ENCODE measurements around the gene MED20.

MED20 gene

GRCh38 chr6:41885930-41886329 is 35.0 kb downstream of the MED20 start:
- Histone ChIP-seq H3K27me3 (ENCODE audit: insufficient read depth, poor library complexity, severe bottlenecking) (no peaks in the 10 kb centered on the region), H3K27ac (replicated peaks) (no peak overlapping the region), H3K4me3 (replicated peaks; ENCODE audit: insufficient read depth, low read length) (no peak overlapping the region)
- TF ChIP-seq GABPA (IDR thresholded peaks at IDR 0.05; ENCODE audit: low read depth) (no peak), SPI1 (IDR thresholded peaks at IDR 0.05; ENCODE audit: borderline replicate concordance, low read depth) (no peak), CTCF (IDR thresholded peaks at IDR 0.05; ENCODE audit: insufficient read depth, low read length) (no peak), REST (IDR thresholded peaks at IDR 0.05; ENCODE audit: insufficient replicate concordance, low read depth) (no peak), POLR2AphosphoS5 (IDR thresholded peaks at IDR 0.05; ENCODE audit: low read depth) (no peak)
- DNase-seq (ENCODE audit: low read depth in 1 of 2, low spot score in 1 of 2), result no peak

- Histone ChIP-seq H3K27ac (replicated peaks) (no peak overlapping the region), H3K4me3 (replicated peaks; ENCODE audit: insufficient read depth, low read length) (no peak overlapping the region), H3K27me3 (ENCODE audit: insufficient read depth, poor library complexity, severe bottlenecking) (no peaks in the 10 kb centered on the region)
- no peak for DNase-seq (ENCODE audit: low read depth in 1 of 2, low spot score in 1 of 2)
- no peak for TF ChIP-seq REST (IDR thresholded peaks at IDR 0.05; ENCODE audit: insufficient replicate concordance, low read depth)
- TF ChIP-seq POLR2AphosphoS5 (IDR thresholded peaks at IDR 0.05; ENCODE audit: low read depth), result no peak
- TF ChIP-seq CTCF (IDR thresholded peaks at IDR 0.05; ENCODE audit: insufficient read depth, low read length), result no peak
- no peak for TF ChIP-seq GABPA (IDR thresholded peaks at IDR 0.05; ENCODE audit: low read depth)
- no peak for TF ChIP-seq SPI1 (IDR thresholded peaks at IDR 0.05; ENCODE audit: borderline replicate concordance, low read depth)
Observed at GRCh38 chr6:41884957-41885356, 36.0 kb downstream of the MED20 start.

- TF ChIP-seq REST (IDR thresholded peaks at IDR 0.05; ENCODE audit: insufficient replicate concordance, low read depth), result no peak
- no peak for TF ChIP-seq CTCF (IDR thresholded peaks at IDR 0.05; ENCODE audit: insufficient read depth, low read length)
- no peak for TF ChIP-seq POLR2AphosphoS5 (IDR thresholded peaks at IDR 0.05; ENCODE audit: low read depth)
- no peak for TF ChIP-seq SPI1 (IDR thresholded peaks at IDR 0.05; ENCODE audit: borderline replicate concordance, low read depth)
- TF ChIP-seq GABPA (IDR thresholded peaks at IDR 0.05; ENCODE audit: low read depth), result no peak
- H3K27ac ChIP-seq (replicated peaks), result no peak overlapping the region
- H3K4me3 ChIP-seq (replicated peaks; ENCODE audit: insufficient read depth, low read length), result no peak overlapping the region
- no peak for DNase-seq (ENCODE audit: low read depth in 1 of 2, low spot score in 1 of 2)
- H3K27me3 ChIP-seq (ENCODE audit: insufficient read depth, poor library complexity, severe bottlenecking), result no peaks in the 10 kb centered on the region
Observed at GRCh38 chr6:41881506-41881905, 39.4 kb downstream of the MED20 start.
